GM18502 (cell line): ENCODE measurements around the gene BPNT1.
A peak's percentile ranks its signal among the peaks of the same experiment; 100 is the strongest.
"Not testable (repeated sequence)": the region's sequence is repeated elsewhere in the genome, so short reads cannot be mapped to it uniquely, and the experiment has no call there.

ENCODE experiments used
- ATAC-seq: cut with Tn5 transposase; IDR thresholded peaks from one replicate; pipeline ENCODE4 v1.9.1; 2021; ENCODE audit warnings: mild to moderate bottlenecking; ENCODE audit not compliant: unreplicated experiment, poor library complexity

BPNT1 gene

DNA sequence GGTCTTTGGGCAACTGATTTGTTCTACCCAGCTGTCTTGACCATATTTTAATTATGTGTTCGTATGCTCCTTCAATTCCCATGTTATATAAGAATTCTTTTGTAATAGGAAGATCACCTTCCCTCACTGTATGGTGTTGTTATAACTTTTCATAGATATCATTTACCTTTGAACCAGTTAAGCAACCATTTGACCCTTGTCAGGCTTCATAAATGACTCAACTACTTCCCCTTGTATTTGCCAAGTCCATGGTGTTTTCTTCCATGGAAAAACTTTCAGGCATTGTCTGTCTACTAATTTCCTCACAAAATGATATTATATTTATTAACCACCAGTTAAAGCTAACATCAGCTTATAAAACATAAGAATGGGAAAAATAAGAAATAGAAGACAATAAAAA lies 5.1 kb downstream of the BPNT1 start:
- no peak for ATAC-seq

DNA sequence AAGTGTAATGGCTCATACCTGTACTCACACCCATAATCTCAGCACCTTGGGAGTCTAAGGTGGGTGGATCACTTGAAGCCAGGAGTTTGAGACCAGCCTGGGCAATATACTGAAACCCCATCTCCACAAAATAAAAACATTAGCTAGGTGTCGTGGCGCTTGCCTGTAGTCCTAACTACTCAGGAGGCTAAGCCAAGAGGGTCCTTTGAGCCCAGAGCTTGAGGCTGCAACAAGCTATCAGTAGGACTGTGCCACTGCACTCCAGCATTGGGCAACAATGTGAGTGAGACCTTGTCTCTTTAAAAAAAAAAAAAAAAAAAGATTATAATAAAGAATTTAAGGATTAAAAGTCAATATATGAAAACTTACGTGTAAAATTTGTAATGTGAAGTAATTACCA lies 11.7 kb downstream of the BPNT1 start:
- no peak for ATAC-seq

DNA sequence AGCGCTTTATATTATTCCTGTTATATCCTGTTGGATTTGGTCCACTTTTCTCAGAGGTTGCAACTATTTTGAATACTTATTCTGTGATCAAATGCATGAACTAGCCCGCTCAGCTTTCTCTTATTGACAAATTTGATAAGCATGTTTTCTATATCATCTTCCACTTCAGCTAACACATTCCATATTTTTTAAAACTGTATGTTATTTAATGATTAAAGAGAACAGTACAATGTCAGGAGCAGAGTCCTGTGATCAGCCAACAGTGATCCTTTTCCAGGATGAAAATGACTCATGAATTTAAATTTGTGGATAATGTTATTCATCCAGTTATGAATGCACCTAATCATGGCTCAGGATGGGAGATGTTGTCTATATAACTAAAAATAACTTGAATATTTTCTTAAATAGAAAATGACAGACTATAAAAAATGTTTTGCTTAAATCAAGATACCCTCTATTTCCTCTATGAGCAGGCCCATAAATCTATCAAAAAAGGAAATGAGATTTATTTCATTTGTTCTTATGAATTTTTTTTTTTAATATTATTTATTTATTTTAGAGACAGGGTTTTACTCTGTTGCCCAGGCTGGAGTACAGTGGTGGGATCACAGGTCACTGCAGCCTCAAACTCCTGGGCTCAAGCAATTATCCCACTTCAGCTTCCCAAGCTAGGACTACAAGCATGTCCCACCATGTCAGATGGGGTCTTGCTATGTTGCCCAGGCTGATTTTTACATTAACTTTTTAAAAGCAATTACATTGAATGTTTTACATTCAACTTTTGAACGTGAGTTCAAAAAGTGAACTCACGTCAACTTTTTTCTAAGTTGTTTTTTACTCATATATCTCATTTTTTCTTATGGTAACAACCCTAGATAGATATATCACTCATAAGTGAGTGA lies 12.5 kb downstream of the BPNT1 start:
- ATAC-seq, result no peak

DNA sequence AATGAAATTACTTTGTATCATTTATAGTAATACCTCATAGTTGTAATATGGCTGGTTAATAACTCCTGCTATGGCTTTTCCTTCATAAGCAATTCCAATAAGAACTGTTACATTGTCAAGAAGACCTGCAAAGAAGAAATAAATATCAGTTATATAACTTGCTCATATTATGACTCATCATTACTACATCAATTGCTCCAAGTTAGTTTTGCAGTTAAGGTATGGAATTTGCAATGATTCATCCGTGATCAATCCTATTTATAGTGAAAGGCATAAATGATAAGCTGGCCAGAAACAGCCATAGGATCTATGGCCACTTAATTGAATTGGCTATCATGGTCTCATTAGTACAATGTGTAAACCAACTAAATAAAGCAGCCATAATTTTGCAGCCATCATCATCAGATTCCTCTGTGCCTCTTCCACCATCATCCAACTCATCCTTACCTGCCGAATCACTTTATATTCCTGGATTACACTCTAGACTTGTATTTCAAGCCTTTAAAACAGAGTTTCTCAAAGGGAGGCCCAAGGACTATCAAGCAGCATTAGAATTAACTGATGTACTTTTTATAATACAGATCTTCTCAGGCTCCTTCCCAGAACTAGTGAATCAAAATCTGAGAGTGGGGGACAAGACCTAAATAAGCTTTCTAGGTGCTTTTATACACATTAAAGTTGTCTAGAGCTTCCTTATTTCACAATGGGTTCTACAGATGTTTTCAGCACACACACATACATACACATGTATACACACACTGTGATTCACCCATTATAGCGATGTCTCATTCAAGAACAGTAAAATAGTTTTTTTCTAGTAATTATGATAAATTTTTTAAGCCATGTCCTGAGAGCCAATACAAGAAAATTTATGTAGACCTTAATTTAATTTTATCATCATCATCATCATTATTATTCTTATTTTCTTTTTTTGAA lies 22.1 kb downstream of the BPNT1 start:
- no peak for ATAC-seq

DNA sequence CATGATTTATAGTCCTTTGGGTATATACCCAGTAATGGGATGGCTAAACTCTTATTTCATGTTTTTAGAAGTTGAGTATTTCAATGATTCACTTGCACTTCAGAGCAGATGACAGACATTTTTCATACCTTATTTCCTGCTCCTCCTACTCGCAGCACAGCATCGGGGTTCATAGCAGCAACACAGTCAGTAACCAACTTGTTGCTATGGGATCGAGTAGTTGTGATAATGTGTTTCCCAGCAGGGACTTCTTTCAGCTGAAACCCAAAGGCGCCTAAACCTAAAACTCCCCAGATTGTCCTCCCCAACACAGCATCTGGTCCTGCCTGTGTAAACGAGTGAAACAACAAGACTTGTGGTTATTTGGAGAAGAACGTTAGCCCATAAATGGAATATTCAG lies 27.0 kb downstream of the BPNT1 start:
- no peak for ATAC-seq

DNA sequence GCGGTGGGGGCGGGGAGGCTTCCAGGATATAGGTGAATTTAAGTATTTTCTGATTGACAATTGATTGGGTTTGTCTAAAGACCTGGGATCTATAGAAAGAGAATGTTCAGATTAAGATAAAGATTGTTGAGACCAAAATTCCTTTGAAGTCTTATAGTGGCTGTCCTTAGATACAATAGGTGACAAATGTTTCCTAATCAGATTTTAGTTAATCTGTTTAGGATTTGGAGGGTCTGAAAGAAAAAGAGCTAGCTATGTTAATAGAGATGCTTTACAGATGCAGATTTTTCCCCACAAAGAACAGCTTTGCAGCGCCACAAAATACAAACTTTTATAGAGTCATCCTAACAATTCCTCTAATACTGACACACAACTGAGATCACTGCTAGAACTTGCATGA lies 28.7 kb downstream of the BPNT1 start:
- no peak for ATAC-seq

GRCh38 chr1:220056374-220056773 lies 33.2 kb downstream of the BPNT1 start:
- ATAC-seq, result no peak

- ATAC-seq, result peak; percentile 98
Measured at GRCh38 chr1:220046052-220046930, 43.3 kb downstream of the BPNT1 start, which contains the start of gene EPRS1. Gene EPRS1 (minus strand): TSS chr1:220046505. CDS start chr1:220046388, 117 bp downstream.

DNA sequence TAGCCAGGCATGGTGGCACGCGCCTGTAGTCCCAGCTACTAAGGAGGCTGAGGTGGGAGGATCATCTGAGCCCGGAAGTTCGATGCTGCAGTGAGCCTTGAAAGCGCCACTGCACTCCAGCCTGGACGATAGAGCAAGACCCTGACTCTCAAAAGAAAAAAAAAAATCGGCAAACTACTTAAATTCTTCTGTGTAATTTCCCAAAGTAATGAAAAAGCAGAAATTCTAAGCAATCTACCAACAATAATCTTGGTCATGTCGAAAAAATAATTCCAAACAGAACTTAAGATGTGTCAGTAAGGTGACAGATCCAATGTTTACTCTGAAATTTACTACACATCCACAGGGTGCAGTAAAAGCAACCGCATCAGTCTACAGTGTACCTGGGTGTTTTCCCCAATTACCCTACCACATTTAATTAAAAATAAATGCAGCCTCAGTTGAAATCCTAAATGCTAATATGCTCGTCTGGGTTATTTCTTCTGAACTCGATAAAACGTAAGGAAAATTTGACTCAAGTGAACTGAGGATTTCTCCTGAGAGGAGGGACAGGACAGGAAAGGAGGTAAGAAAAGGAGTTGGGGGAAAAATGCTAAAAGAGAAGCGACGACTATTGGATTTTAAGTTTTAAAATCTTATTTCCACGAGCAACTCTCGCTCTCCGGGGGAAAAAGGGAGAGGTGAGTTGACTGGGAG lies 44.1 kb downstream of the BPNT1 start:
- no peak for ATAC-seq

DNA sequence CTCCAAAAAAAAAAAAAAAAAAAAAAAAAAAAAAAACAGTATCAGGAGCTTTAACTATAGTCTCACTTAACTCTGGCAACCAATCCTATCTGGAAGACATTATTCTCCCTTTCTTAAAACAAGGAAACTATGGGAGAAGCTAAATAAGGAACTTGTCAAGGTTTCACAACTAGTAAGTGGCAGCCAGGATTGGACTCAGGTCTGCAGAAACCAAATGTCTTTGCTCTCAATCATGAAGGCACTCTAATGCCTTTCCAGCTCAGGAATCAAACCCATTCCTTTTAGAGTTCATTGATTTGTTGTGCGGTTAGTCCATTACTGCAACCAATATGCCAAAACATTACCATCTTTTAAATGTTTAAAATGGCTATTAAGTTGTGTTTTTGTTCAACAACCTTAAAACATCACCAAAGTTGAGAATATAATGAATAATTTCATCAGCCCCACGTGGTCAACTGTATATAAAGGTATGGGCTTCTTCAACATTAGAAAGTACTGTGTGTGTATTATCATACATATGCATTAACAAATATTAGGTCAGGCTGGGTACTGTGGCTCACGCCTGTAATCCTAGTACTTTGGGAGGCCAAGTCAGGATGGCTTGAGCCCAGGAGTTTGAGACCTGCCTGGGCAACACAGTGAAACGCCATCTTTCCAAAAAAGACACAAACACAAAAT lies 44.8 kb downstream of the BPNT1 start:
- ATAC-seq, result no peak

GRCh38 chr1:220043646-220044045 lies 45.9 kb downstream of the BPNT1 start:
- no peak for ATAC-seq

- ATAC-seq, result no peak
Measured at GRCh38 chr1:220040028-220040596, 49.5 kb downstream of the BPNT1 start.

- no peak for ATAC-seq
Measured at GRCh38 chr1:220038640-220039039, 50.9 kb downstream of the BPNT1 start.

GRCh38 chr1:220037810-220038209 lies 51.8 kb downstream of the BPNT1 start:
- ATAC-seq, result not testable (repeated sequence)

GRCh38 chr1:220032911-220033310 lies 56.7 kb downstream of the BPNT1 start:
- ATAC-seq, result no peak

GRCh38 chr1:220031287-220031686 lies 58.3 kb downstream of the BPNT1 start:
- ATAC-seq, result no peak

- no peak for ATAC-seq
Measured at GRCh38 chr1:220028346-220028895, 61.2 kb downstream of the BPNT1 start.

- ATAC-seq, result no peak
Measured at GRCh38 chr1:220019071-220019470, 70.5 kb downstream of the BPNT1 start.
